ENCODE measurements around the gene RBM8A. TPM values are rescaled to one million over a fixed set of nuclear protein-coding genes. Genes with fewer than 3 reads are reported as not detected.
"Not testable (repeated sequence)": the region's sequence is repeated elsewhere in the genome, so short reads cannot be mapped to it uniquely, and the experiment has no call there.

Gene RBM8A
- total RNA-seq, 1 donor from 2014 or later, result 206 TPM

DNA sequence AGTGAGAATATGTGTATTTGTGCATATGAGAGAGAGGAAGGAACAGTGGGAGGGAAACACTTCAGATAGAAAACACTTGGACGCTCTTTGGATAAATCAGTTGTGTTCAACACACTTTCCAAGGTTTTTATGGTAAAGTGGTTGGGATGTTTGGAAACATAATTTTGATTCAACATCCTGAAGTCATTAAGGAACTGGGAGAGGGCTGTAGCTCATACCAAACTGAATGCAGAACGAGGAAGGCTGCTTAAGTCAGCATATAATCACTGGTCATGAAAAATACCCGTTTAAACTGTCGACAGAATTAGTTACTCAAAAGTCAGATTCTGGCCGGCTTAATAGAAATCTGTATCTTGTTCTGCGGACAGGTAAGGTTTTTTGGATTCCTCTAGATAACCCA lies 15.6 kb upstream of the RBM8A start:
- H3K36me3 Mint-ChIP-seq (ENCODE audit: unreplicated experiment), result no peaks in the 10 kb centered on the region
- no peaks in the 10 kb centered on the region for H3K9me3 Mint-ChIP-seq (ENCODE audit: unreplicated experiment)
- no peak overlapping the region for H3K4me3 Mint-ChIP-seq (ENCODE audit: unreplicated experiment)
- H3K27ac Mint-ChIP-seq (ENCODE audit: unreplicated experiment), result no peak overlapping the region
- no peaks in the 10 kb centered on the region for H3K27me3 Mint-ChIP-seq (ENCODE audit: unreplicated experiment)
- DNase-seq, result no peak
- H3K4me1 Mint-ChIP-seq (ENCODE audit: low read depth, unreplicated experiment), result no peaks in the 10 kb centered on the region
- TF ChIP-seq, protein P1, sequence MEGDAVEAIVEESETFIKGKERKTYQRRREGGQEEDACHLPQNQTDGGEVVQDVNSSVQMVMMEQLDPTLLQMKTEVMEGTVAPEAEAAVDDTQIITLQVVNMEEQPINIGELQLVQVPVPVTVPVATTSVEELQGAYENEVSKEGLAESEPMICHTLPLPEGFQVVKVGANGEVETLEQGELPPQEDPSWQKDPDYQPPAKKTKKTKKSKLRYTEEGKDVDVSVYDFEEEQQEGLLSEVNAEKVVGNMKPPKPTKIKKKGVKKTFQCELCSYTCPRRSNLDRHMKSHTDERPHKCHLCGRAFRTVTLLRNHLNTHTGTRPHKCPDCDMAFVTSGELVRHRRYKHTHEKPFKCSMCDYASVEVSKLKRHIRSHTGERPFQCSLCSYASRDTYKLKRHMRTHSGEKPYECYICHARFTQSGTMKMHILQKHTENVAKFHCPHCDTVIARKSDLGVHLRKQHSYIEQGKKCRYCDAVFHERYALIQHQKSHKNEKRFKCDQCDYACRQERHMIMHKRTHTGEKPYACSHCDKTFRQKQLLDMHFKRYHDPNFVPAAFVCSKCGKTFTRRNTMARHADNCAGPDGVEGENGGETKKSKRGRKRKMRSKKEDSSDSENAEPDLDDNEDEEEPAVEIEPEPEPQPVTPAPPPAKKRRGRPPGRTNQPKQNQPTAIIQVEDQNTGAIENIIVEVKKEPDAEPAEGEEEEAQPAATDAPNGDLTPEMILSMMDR (IDR thresholded peaks at IDR 0.05; ENCODE audit: partially characterized antibody, unreplicated experiment), result no peak

DNA sequence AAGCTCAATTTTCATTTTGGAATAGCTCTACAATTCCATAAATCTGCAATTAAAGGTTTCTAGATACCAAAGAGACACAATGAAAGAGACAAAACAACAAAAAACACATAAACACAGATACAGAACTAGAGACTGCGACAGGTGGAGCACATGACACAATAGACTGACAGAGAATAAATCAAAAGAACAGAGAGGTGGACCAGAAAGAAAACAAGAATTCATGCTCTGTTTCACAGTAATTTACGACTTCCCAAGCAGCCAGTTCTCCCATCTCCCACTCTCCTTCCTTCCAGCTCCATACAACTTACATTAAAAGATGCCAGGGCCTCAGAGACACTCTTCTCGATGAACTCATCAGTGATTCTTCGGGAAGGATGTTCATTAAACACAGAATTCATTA lies 15.1 kb upstream of the RBM8A start:
- no peaks in the 10 kb centered on the region for H3K9me3 Mint-ChIP-seq (ENCODE audit: unreplicated experiment)
- TF ChIP-seq, protein P1 (IDR thresholded peaks at IDR 0.05; ENCODE audit: partially characterized antibody, unreplicated experiment), result no peak
- no peak for DNase-seq
- peaks cover 1% of the 10 kb centered on the region for H3K27me3 Mint-ChIP-seq (ENCODE audit: unreplicated experiment)
- no peaks in the 10 kb centered on the region for H3K4me1 Mint-ChIP-seq (ENCODE audit: low read depth, unreplicated experiment)
- no peak overlapping the region for H3K4me3 Mint-ChIP-seq (ENCODE audit: unreplicated experiment)
- H3K36me3 Mint-ChIP-seq (ENCODE audit: unreplicated experiment), result no peaks in the 10 kb centered on the region
- H3K27ac Mint-ChIP-seq (ENCODE audit: unreplicated experiment), result no peak overlapping the region

DNA sequence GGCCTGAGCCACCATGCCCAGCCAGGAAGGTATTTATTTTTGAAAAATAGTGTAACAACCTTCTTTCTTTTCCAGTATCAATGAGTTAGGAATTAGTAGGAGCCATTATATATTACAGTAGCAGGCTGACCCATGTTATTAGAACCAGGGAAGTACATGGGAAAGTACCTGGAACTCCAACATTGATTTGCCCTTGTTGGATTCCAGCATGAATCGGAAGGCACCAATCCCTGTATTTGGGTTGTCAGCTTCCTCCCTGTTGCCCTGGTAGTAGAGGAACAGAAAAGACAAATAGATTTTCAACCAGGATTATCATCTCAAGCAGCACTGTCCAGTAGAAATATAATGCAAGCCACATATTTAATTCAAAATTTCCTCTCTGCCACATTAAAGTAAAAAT lies 10.2 kb upstream of the RBM8A start:
- Mint-ChIP-seq H3K27ac (ENCODE audit: unreplicated experiment) (no peak overlapping the region), H3K9me3 (ENCODE audit: unreplicated experiment) (no peaks in the 10 kb centered on the region), H3K27me3 (ENCODE audit: unreplicated experiment) (peaks cover 2% of the 10 kb centered on the region), H3K4me1 (ENCODE audit: low read depth, unreplicated experiment) (no peaks in the 10 kb centered on the region), H3K36me3 (ENCODE audit: unreplicated experiment) (no peaks in the 10 kb centered on the region), H3K4me3 (ENCODE audit: unreplicated experiment) (no peak overlapping the region)
- TF ChIP-seq, protein P1 (IDR thresholded peaks at IDR 0.05; ENCODE audit: partially characterized antibody, unreplicated experiment), result no peak
- no peak for DNase-seq

DNA sequence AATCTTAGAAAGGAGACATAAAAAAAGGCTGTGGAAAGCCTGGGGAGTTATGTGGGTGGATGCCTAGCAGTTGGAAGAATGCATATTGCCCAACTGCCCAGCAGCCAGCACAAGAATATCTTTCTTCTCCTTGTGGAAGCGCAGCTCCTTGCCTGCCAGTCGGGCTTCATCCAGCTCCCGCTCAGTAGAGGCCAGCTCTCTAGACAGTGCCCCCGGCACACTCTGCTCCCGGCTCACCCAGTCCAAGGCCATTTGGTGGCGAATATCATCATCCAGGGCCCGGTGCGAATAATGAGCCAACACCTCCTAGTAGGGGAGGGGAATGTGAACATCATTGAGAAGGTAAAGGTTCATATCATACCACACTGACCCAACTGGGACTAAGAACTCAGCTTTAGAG lies 9.0 kb upstream of the RBM8A start:
- Mint-ChIP-seq H3K27ac (ENCODE audit: unreplicated experiment) (no peak overlapping the region), H3K4me1 (ENCODE audit: low read depth, unreplicated experiment) (no peaks in the 10 kb centered on the region), H3K36me3 (ENCODE audit: unreplicated experiment) (no peaks in the 10 kb centered on the region), H3K4me3 (ENCODE audit: unreplicated experiment) (no peak overlapping the region), H3K27me3 (ENCODE audit: unreplicated experiment) (peaks cover 2% of the 10 kb centered on the region), H3K9me3 (ENCODE audit: unreplicated experiment) (no peaks in the 10 kb centered on the region)
- no peak for DNase-seq
- TF ChIP-seq, protein P1 (IDR thresholded peaks at IDR 0.05; ENCODE audit: partially characterized antibody, unreplicated experiment), result no peak

DNA sequence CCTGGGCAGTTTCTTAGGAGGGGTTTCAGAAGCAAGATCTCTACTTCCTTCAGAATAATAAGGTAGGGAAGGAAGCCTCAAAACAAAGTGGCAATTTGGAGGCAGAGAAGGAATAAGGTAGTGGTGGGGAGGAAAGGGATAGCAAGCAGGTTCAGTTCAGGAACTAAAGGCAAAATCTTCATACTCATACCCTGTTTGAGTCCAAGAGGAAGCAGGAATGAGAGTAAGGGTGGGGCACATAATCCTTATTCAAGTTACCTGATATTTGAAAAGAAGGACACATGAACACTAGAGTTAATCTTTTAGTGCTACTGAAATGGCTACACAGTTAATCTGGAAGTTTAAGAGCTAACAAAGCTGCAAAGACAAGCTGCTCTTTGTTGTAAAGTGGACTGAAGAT lies 8.4 kb upstream of the RBM8A start:
- no peak for DNase-seq
- Mint-ChIP-seq H3K9me3 (ENCODE audit: unreplicated experiment) (no peaks in the 10 kb centered on the region), H3K27me3 (ENCODE audit: unreplicated experiment) (peaks cover 2% of the 10 kb centered on the region), H3K4me1 (ENCODE audit: low read depth, unreplicated experiment) (no peaks in the 10 kb centered on the region), H3K27ac (ENCODE audit: unreplicated experiment) (no peak overlapping the region), H3K36me3 (ENCODE audit: unreplicated experiment) (no peaks in the 10 kb centered on the region), H3K4me3 (ENCODE audit: unreplicated experiment) (no peak overlapping the region)
- TF ChIP-seq, protein P1 (IDR thresholded peaks at IDR 0.05; ENCODE audit: partially characterized antibody, unreplicated experiment), result no peak

DNA sequence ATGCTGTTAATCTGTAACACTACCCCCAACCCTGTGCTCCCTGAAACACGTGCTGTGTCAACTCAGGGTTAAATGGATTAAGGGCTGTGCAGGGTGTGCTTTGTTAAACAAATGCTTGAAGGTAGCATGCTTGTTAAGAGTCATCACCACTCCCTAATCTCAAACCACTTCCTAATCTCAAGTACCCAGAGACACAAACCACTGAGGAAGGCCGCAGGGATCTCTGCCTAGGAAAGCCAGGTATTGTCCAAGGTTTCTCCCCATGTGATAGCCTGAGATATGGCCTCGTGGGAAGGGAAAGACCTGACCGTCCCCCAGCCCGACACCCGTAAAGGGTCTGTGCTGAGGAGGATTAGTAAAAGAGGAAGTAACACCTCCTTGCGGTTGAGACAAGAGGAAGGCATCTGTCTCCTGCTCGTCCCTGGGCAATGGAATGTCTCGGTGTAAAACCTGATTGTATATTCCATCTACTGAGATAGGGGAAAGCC lies 5.3 kb upstream of the RBM8A start:
- H3K4me1 Mint-ChIP-seq (ENCODE audit: low read depth, unreplicated experiment); H3K4me3 Mint-ChIP-seq (ENCODE audit: unreplicated experiment); DNase-seq; H3K27me3 Mint-ChIP-seq (ENCODE audit: unreplicated experiment); H3K27ac Mint-ChIP-seq (ENCODE audit: unreplicated experiment); H3K36me3 Mint-ChIP-seq (ENCODE audit: unreplicated experiment); H3K9me3 Mint-ChIP-seq (ENCODE audit: unreplicated experiment): not testable (repeated sequence)
